Smooth muscle cell of the umbilical artery (primary cell): ENCODE data around the gene GARIN5A. TPM values are rescaled to one million over a fixed set of nuclear protein-coding genes. Genes with fewer than 3 reads are reported as not detected.

Experiments used
- total RNA-seq: library from RNA; depleted of rRNA; stranded (reverse); fragments of >200 nt; gene quantifications from 2 replicates; pipeline ENCODE4 v1.2.3, GENCODE V29; 2014

The GARIN5A gene
- 0.30 TPM in 1 of 2 replicates, not detected in the other for total RNA-seq

DNA sequence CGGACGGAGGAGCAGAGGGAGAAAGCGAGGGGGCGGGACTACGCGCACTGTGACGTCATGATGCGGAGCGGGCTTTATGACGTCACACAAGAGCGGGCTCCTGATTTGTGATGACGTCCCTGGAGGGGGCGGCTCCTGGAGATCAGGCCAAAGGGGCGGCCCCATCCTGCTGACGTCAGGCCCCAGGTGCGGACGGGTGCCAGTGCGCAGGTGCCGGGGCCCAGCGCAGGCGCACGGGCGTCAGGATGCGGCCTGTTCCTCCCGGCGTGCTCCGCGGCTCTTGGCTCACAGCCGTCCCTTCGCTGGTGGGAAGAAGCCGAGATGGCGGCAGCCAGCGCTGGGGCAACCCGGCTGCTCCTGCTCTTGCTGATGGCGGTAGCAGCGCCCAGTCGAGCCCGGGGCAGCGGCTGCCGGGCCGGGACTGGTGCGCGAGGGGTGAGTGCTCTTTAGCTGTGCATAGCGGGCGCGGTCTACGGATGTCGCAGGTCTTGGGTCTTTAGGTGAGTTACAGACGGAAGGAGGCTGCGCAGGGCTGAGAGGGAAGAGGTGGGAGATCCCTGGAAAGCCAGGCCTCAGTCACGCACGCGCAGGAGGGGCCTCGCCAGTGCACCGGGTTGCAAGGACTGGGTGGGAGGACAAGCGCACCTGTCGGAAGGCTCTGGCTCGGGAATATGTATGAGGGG is at the start of gene GARIN5A, which contains the start of gene EMC10:
GARIN5A (minus strand) TSS at position 625 of the 683 bp plus-strand sequence; CDS start at position 165, 460 bp downstream.
EMC10 (plus strand) TSS at position 284 of the 683 bp plus-strand sequence; CDS start at position 322, 38 bp downstream.

DNA sequence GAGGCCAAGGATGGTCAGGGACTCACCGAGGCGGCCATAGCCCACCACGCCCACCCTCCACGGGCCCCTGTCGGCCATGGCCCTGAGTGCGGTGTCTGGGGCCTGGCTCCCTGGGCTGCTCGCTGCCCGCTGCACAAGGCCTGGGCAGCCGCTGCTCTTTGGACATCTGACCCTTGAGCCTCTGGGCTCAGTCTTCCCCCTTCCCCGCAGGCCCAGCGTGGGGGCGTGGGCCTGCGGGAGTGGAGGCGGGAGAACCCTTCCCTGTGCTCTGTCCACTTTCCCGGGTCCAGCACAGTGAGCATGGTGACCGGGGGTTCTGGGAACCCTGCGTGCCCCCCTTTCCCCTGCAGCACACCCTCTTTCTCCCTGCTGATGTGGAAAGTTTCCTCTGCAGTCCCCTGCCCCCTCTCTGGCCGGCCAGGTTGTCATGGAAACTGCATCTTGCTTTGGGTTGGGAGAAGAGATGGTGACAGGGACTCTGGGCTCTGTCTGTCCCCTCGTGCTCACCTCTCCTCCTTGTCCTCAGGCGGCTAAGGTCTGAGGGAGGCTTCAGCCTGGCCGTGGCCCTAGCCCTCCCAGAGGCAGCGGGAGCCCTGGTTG is 37.2 kb upstream of the GARIN5A start, which contains the start of gene ASPDH:
ASPDH (minus strand) TSS at position 168 of the 600 bp plus-strand sequence; CDS start at position 78, 90 bp downstream.

DNA sequence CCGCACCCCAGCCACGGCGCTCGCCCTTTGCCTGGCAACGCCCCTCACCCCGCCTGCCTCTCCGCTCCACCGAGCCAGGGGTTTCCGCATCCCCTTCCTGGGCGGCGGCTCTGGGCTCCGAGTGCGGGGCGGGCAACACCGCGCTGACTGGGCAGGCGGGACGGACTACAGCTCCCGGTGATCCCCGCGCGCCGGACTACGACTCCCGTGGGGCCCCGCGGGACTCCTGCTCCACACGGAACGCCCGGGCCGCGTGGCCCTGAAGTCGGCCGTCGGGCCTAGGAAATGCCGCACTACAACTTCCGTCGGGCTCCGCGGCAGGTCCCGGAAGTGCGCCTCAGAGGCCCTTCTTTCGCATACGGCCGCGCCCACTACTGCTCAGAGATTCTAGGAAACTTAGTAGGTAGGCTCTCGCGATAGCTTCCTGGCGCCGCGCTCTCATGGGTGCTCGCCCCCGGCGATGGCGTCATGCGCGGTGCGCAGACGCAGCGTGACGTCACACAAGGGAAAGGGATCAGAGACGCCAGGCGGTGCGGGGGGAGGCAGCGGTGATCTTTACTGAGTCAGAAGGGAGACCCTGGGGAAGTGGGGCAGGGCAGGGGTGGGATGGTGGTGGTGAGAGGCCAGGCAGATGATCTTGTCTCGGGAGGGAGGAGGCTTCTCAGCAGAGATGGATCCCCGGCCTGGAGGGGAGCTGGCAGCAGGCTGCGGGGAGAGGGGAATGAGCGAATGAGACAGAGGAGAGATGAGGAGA is 34.6 kb upstream of the GARIN5A start, which contains the start of gene JOSD2:
JOSD2 (minus strand) TSS at position 123 of the 754 bp plus-strand sequence. CDS start 760 bp downstream, outside the sequence.

DNA sequence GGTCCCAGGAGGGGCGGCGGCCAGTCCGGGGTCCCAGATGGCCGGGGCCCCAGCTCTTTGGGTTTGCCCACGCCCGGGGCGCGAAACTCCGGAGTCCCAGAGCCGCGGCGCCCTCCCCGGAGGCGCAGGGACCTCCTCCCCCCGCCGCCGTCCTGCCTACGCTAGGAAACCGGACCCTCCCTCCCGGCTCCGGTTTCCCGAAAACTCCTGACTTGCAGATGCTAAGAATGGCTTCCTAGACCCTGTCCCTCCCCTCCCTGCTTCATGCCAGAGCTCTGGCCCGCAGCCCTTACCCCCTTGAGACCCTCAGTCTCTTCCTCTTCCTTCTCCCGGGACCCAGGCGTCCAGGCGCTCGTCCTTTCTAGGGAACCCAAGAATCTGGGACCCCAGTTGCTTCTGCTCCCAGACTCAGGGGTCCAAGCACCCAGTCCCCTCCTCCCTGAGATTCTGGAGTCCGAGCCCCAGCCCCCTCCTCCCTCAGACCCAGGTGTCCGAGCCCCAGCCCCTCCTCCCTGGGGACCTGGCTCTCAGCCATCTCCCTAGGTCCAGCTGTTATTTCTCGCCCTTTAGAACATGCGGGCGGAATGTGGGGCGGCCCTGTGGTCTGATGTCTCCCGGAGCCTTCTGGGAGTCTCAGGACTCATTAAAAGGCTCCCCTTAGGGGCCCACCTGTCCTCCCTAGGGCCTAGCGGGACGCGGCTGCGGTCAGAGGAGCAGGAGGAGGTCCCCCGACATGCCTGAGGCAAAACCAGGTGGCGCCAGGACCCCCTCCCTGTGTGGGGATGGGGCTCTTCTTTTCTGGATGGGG is 44.2 kb downstream of the GARIN5A start, which contains the start of gene MYBPC2:
MYBPC2 (plus strand) TSS at position 672 of the 808 bp plus-strand sequence; CDS start at position 734, 62 bp downstream.

DNA sequence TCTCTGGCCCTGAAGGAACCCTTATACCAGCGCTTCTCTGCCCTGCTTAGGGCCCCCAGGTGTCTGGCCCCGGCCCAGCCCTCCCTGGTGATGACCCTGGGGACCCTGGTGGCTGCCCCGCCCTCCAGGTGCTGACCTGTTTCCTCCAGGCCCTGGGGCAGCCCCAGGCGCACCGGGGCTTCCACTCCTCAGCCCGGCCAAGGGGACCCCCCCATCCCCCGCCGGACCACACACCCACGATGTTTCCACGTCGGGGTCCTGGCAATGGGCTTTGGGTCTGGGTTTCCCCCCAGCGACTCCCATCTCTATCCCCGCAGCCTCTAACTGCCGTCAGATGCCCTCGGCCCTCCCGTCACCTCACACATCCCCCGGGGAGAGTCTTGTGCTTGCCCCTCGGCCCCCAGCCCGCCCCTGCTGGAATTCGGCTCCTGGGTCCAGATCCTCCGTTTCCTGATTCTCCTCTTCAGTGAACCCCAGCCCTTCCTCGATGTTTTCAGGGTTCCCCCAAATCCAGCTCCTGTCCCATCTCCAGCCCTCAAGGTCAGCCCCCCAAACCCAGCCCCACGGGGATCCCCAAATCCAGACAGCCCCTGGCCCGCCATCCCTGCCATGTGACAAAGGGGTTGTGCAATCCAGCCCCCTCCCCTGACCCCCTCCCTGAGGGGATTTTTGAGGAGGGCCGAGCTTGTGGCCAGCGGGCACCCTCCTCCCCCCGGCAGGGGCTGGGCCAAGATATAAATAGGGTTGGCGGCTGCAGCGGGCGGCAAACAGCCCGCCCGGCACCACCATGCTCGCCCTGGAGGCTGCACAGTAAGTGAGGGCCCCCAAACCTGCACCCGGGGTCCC is 58.2 kb downstream of the GARIN5A start, which contains the start of gene SPIB:
SPIB (plus strand) TSS at position 763 of the 846 bp plus-strand sequence; CDS start at position 788, 25 bp downstream.

Other genes with a start within 250 kb of the GARIN5A start
- gene KCNC3, start 147.5 kb downstream of the GARIN5A start, total RNA-seq, result under 0.01 and 0.14 TPM in 2 replicates
- 0.30 and 0.32 TPM in 2 replicates for gene NAPSA, start 111.2 kb downstream of the GARIN5A start, total RNA-seq
- 66.2 and 79.9 TPM in 2 replicates for gene NR1H2, start 100.4 kb downstream of the GARIN5A start, total RNA-seq
- gene POLD1, start 92.5 kb downstream of the GARIN5A start, total RNA-seq, result 13.7 and 30.5 TPM in 2 replicates
- not detected in 2 replicates for gene SPIB, start 57.9 kb downstream of the GARIN5A start, total RNA-seq
- gene MYBPC2, start 44.0 kb downstream of the GARIN5A start, total RNA-seq, result not detected in 2 replicates
- gene EMC10, start 341 bp downstream of the GARIN5A start, total RNA-seq, result 76.0 and 78.1 TPM in 2 replicates
- gene JOSD2, start 34.3 kb upstream of the GARIN5A start, total RNA-seq, result 18.6 and 27.0 TPM in 2 replicates
- not detected in 2 replicates for gene ASPDH, start 37.1 kb upstream of the GARIN5A start, total RNA-seq
- 0.18 and 0.30 TPM in 2 replicates for gene LRRC4B, start 91.6 kb upstream of the GARIN5A start, total RNA-seq
- gene SYT3, start 163.0 kb upstream of the GARIN5A start, total RNA-seq, result 0.14 and 0.59 TPM in 2 replicates
- not detected in 2 replicates for gene C19orf81, start 172.6 kb upstream of the GARIN5A start, total RNA-seq
- gene SHANK1, start 243.0 kb upstream of the GARIN5A start, total RNA-seq, result 6.8 and 11.0 TPM in 2 replicates
- 56.1 and 68.0 TPM in 2 replicates for gene CLEC11A, start 246.5 kb upstream of the GARIN5A start, total RNA-seq